SK-N-SH (cell line): ENCODE measurements around the gene GATAD2B. TPM values are rescaled to one million over a fixed set of nuclear protein-coding genes. Genes with fewer than 3 reads are reported as not detected.
"Not testable (repeated sequence)": the region's sequence is repeated elsewhere in the genome, so short reads cannot be mapped to it uniquely, and the experiment has no call there.

ENCODE experiments used
- CTCF ChIA-PET: fragments of 300-600, 350-600 bp; formaldehyde crosslinking; extraction: SDS; loops from one replicate; lab custom pipeline; 2021; lab: Yijun Ruan, JAX
- POLR2A ChIA-PET: fragments of 350-600 bp; sonication (Branson Sonifier 250); formaldehyde crosslinking; extraction: SDS; loops from one replicate; lab custom pipeline; 2020; ENCODE audit warnings: antibody characterized with exemption, inconsistent platforms; lab: Yijun Ruan, JAX
- DNase-seq: peaks from one replicate; pipeline ENCODE4 v3.0.0; 2012
- H2AFZ ChIP-seq: fragments of 200-600 bp; sonication (generic); 2 replicates; pipeline ENCODE4 v1.8.1; 2016; ENCODE audit warnings: antibody characterized with exemption, mild to moderate bottlenecking, low read depth
- H3F3A ChIP-seq: fragments of 200-600 bp; sonication (generic); replicated peaks from 2 replicates; pipeline ENCODE3; 2016; ENCODE audit warnings: antibody characterized with exemption, mild to moderate bottlenecking; ENCODE audit not compliant: insufficient read depth
- H3K27ac ChIP-seq, 2 experiments: fragments of 200-500 bp in 1 of 2; fragments of 200-600 bp in 1 of 2; sonication (Bioruptor generic) in 1 of 2; sonication (generic), shearing (Covaris generic) in 1 of 2; 2 replicates each; pipeline versions ENCODE4 v1.5.1 to v1.6.1; 2014 to 2016; ENCODE audit warnings: low read depth in 2 of 2, inconsistent platforms in 1 of 2, low read length in 1 of 2, mild to moderate bottlenecking in 1 of 2, mixed read lengths in 1 of 2
- H3K27me3 ChIP-seq: fragments of 200-600 bp; sonication (generic), shearing (Covaris generic); 2 replicates; pipeline ENCODE4 v1.6.1; 2016; ENCODE audit warnings: mixed run types; ENCODE audit not compliant: insufficient read depth
- H3K36me3 ChIP-seq, 2 experiments: fragments of 200-500 bp in 1 of 2; fragments of 200-600 bp in 1 of 2; sonication (Bioruptor generic) in 1 of 2; sonication (generic) in 1 of 2; replicated peaks in 1 of 2; 2 replicates each; pipeline versions ENCODE3 to v1.5.1; 2014 to 2016; ENCODE audit warnings: low read length in 1 of 2, mild to moderate bottlenecking in 1 of 2; ENCODE audit not compliant: insufficient read depth in 2 of 2, control insufficient read depth in 1 of 2
- H3K4me1 ChIP-seq, 2 experiments: fragments of 200-500 bp in 1 of 2; fragments of 200-600 bp in 1 of 2; sonication (Bioruptor generic) in 1 of 2; sonication (generic), shearing (Covaris generic) in 1 of 2; 2 replicates each; pipeline versions ENCODE4 v1.5.1 to v1.6.1; 2014 to 2016; ENCODE audit warnings: low read depth in 1 of 2, low read length in 1 of 2, mixed run types in 1 of 2; ENCODE audit not compliant: insufficient read depth in 2 of 2, control insufficient read depth in 1 of 2
- H3K4me2 ChIP-seq: fragments of 200-600 bp; sonication (generic), shearing (Covaris generic); 2 replicates; pipeline ENCODE4 v1.6.1; 2017; ENCODE audit warnings: mixed run types
- H3K4me3 ChIP-seq, 2 experiments: fragments of 200-500 bp in 1 of 2; fragments of 200-600 bp in 1 of 2; sonication (Bioruptor generic) in 1 of 2; sonication (generic), shearing (Covaris generic) in 1 of 2; 2 replicates each; pipeline versions ENCODE4 v1.5.1 to v1.8.1; 2014 to 2016; ENCODE audit warnings: low read depth in 2 of 2, inconsistent platforms in 1 of 2, low read length in 1 of 2, mild to moderate bottlenecking in 1 of 2, mixed read lengths in 1 of 2, moderate library complexity in 1 of 2
- H3K79me2 ChIP-seq: fragments of 200-600 bp; sonication (generic); 2 replicates; pipeline ENCODE4 v1.8.1; 2017; ENCODE audit warnings: mild to moderate bottlenecking; ENCODE audit not compliant: insufficient read depth
- H3K9ac ChIP-seq: fragments of 200-600 bp; sonication (generic); 2 replicates; pipeline ENCODE4 v1.6.1; 2017; ENCODE audit warnings: mixed run types
- H3K9me2 ChIP-seq: fragments of 200-600 bp; sonication (generic); 2 replicates; pipeline ENCODE4 v1.6.1; 2017; ENCODE audit warnings: mixed run types
- H3K9me3 ChIP-seq: fragments of 200-600 bp; sonication (generic); 2 replicates; pipeline ENCODE4 v1.6.1; 2017; ENCODE audit warnings: mixed run types, mild to moderate bottlenecking, moderate library complexity
- H4K20me1 ChIP-seq: fragments of 200-600 bp; sonication (generic); 2 replicates; pipeline ENCODE4 v1.6.1; 2017; ENCODE audit warnings: mild to moderate bottlenecking, mixed run types; ENCODE audit not compliant: insufficient read depth
- CHD2 ChIP-seq: fragments of 150-350 bp; IDR thresholded peaks from 2 replicates; pipeline ENCODE4 v1.6.1; 2018; ENCODE audit warnings: low read length; ENCODE audit not compliant: partially characterized antibody
- CTCF ChIP-seq: fragments of 200-600 bp; sonication (generic); IDR thresholded peaks from 2 replicates; pipeline ENCODE4 v1.6.1; 2017; ENCODE audit warnings: antibody characterized with exemption, mild to moderate bottlenecking, moderate library complexity
- FOSL2 ChIP-seq: IDR thresholded peaks from 2 replicates; pipeline ENCODE4 v1.4.0; 2012; ENCODE audit warnings: low read depth, mild to moderate bottlenecking, moderate library complexity, borderline replicate concordance
- FOXM1 ChIP-seq: IDR thresholded peaks from 2 replicates; pipeline ENCODE4 v1.4.0; 2012; ENCODE audit warnings: low read depth, mild to moderate bottlenecking
- GABPA ChIP-seq: IDR thresholded peaks from 2 replicates; pipeline ENCODE4 v1.4.0; 2012; ENCODE audit warnings: low read depth, mild to moderate bottlenecking
- GATA2 ChIP-seq: sonication (generic); formaldehyde crosslinking; IDR thresholded peaks from 2 replicates; pipeline ENCODE4 v1.5.0; 2020; ENCODE audit warnings: mild to moderate bottlenecking, missing genetic modification reagents
- IRF3 ChIP-seq: fragments of 150-350 bp; IDR thresholded peaks from 2 replicates; pipeline ENCODE4 v1.6.1; 2016; ENCODE audit warnings: mild to moderate bottlenecking, low read depth, low read length
- JUND ChIP-seq: IDR thresholded peaks from 2 replicates; pipeline ENCODE4 v1.4.0; 2012
- MAX ChIP-seq: IDR thresholded peaks from 2 replicates; pipeline ENCODE4 v1.4.0; 2012; ENCODE audit warnings: low read depth
- TAF1 ChIP-seq: IDR thresholded peaks from 2 replicates; pipeline ENCODE4 v1.6.1; 2012; ENCODE audit warnings: low read depth, mild to moderate bottlenecking, low read length, moderate library complexity, borderline replicate concordance
- TEAD4 ChIP-seq: IDR thresholded peaks from 2 replicates; pipeline ENCODE4 v1.4.0; 2012; ENCODE audit warnings: mild to moderate bottlenecking, borderline replicate concordance; ENCODE audit not compliant: insufficient read depth
- USF1 ChIP-seq: IDR thresholded peaks from 2 replicates; pipeline ENCODE4 v1.4.0; 2012; ENCODE audit warnings: low read depth, borderline replicate concordance
- USF2 ChIP-seq: fragments of 150-350 bp; IDR thresholded peaks from 2 replicates; pipeline ENCODE4 v1.6.1; 2017; ENCODE audit warnings: antibody characterized with exemption, low read length, low read depth, borderline replicate concordance
- WGBS: methylation state at CpG from one replicate; pipeline ENCODE4 v1.1.6; 2017; ENCODE audit warnings: low lambda C conversion rate; 5-methylcytosine and 5-hydroxymethylcytosine counted together
- polyA plus RNA-seq, 3 experiments: library from polyadenylated mRNA; depleted of rRNA; stranded (reverse); fragments of >200 nt; gene quantifications; 2 replicates each; pipeline ENCODE4 v1.2.3, GENCODE V29; 2012

GATAD2B gene
- polyA plus RNA-seq, 1 of the 3 experiments (the other 2 are of a cell fraction): 2.8 TPM

- no peak for TF ChIP-seq FOXM1
- no peak for TF ChIP-seq TAF1
These were observed 23.3 kb downstream of the GATAD2B start (continued) for GRCh38 chr1:153899509-153899908.

GRCh38 chr1:153895866-153896265, 26.9 kb downstream of the GATAD2B start:
- H3K27me3 ChIP-seq, H3K27ac ChIP-seq, H3K4me3 ChIP-seq, H3K9ac ChIP-seq, H3K9me3 ChIP-seq, H3K4me2 ChIP-seq, H2AFZ ChIP-seq, H3K9me2 ChIP-seq, H3K4me1 ChIP-seq, POLR2A ChIA-PET, H4K20me1 ChIP-seq, CTCF ChIA-PET, DNase-seq, H3F3A ChIP-seq: not testable (repeated sequence)
- Histone ChIP-seq H3K79me2 (peaks cover 92% of the 10 kb centered on the region), H3K36me3 (peaks cover 0 to 32% of the 10 kb centered on the region in 2 experiments)
- WGBS: 89% methylated on average over 1 of the region's 1 CpG

GRCh38 chr1:153891042-153891441, 31.7 kb downstream of the GATAD2B start:
- 93% methylated on average over 7 of the region's 7 CpGs for WGBS
- H3K27me3 ChIP-seq, H4K20me1 ChIP-seq, H3K4me3 ChIP-seq, H3K9me3 ChIP-seq, DNase-seq, POLR2A ChIA-PET, H3K4me2 ChIP-seq, H3K4me1 ChIP-seq, H3K9ac ChIP-seq, CTCF ChIA-PET, H2AFZ ChIP-seq, H3K27ac ChIP-seq, H3K9me2 ChIP-seq: not testable (repeated sequence)
- peaks cover 2 to 19% of the 10 kb centered on the region in 2 experiments for H3K36me3 ChIP-seq
- H3F3A ChIP-seq: peaks cover 10% of the 10 kb centered on the region
- peaks cover 90% of the 10 kb centered on the region for H3K79me2 ChIP-seq

GRCh38 chr1:153888533-153888932, 34.2 kb downstream of the GATAD2B start:
- Histone ChIP-seq H3K27me3 (no peaks in the 10 kb centered on the region), H3K27ac (no peak overlapping the region), H3K4me3 (no peak overlapping the region), H3K4me1 (no peaks in the 10 kb centered on the region; a peak in 1 of 4 replicates), H3F3A (peaks cover 9% of the 10 kb centered on the region), H3K36me3 (peaks cover 2 to 19% of the 10 kb centered on the region in 2 experiments), H3K79me2 (peaks cover 92% of the 10 kb centered on the region), H3K4me2 (no peak overlapping the region), H3K9ac (no peak overlapping the region), H2AFZ (no peak overlapping the region), H3K9me3 (no peaks in the 10 kb centered on the region), H3K9me2 (no peaks in the 10 kb centered on the region), H4K20me1 (no peaks in the 10 kb centered on the region)
- 94% methylated on average over 3 of the region's 3 CpGs for WGBS
- ChIA-PET CTCF (no interaction called here), POLR2A (no interaction called here)
- no peak for DNase-seq
- TF ChIP-seq USF2 (no peak), GATA2 (no peak), TEAD4 (no peak), USF1 (no peak), GABPA (no peak), FOSL2 (no peak), CTCF (no peak), IRF3 (no peak), JUND (no peak), CHD2 (no peak), MAX (no peak)
